ENCODE data around the gene MAP3K1.

MAP3K1 gene

DNA sequence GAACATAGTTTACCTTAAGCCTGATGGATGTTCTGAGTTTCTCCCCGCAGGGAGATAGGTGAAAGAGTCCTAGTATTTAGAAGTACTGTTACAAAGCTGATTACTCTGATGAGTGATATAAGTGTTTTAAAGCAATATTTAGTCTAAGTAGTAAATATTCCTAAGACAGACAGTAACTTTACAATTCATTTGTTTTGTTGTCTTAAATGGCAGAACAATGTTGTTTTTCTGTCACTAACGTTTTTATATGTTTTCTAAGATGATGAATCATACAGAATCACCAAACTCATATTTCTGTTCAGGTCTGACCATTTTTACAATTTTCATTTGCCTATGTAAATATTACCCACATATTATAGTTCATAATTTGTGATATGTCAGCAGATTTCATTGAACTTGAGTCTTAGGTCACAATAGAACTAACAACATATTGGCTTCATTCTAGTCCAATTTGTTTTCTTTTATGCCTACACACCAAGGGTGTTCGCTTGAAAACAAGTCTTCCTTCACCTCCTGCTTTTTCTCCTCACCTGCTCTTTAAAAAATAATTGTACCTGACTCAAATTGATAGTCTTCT is 30.6 kb downstream of the MAP3K1 start:
- no peak for ATAC-seq (ENCODE audit: low read depth)
- Mint-ChIP-seq H3K27me3 (no peaks in the 10 kb centered on the region), H3K27ac (peak overlapping the region; percentile 93), H3K4me1 (peaks cover 62% of the 10 kb centered on the region), H3K9me3 (no peaks in the 10 kb centered on the region), H3K36me3 (peaks cover 9% of the 10 kb centered on the region), H3K4me3 (peak overlapping the region; percentile 56)
- no peak for DNase-seq (ENCODE audit: low spot score in 2 of 2)

DNA sequence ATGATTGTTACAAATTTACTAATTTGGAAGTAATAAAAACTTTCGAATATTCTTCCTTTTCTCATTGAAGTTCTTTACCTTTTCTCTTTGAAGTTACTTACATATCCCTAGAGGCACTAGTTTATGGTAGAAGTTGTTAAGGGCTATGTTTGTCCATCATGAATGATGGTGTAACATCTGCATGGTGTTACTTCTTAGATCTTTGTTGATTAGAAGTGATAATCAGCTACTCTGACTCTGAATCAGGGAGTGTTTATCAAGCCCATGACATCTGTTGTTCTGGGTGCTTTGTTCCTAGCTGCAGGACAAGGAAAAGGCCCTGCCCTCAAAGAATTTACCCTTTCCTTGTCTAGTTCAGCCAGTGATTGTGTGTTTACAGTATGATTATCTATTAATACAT is 32.9 kb downstream of the MAP3K1 start:
- DNase-seq (ENCODE audit: low spot score in 2 of 2) (no peak), ATAC-seq (ENCODE audit: low read depth) (no peak)
- Mint-ChIP-seq H3K4me1 (peaks cover 59% of the 10 kb centered on the region), H3K36me3 (peaks cover 10% of the 10 kb centered on the region), H3K27me3 (no peaks in the 10 kb centered on the region), H3K9me3 (no peaks in the 10 kb centered on the region), H3K27ac (peak overlapping the region; percentile 88), H3K4me3 (peak overlapping the region; percentile 52)

GRCh38 chr5:56849671-56850070 is 34.3 kb downstream of the MAP3K1 start:
- H3K9me3 Mint-ChIP-seq = no peaks in the 10 kb centered on the region
- DNase-seq (ENCODE audit: low spot score in 2 of 2) (no peak), ATAC-seq (ENCODE audit: low read depth) (no peak)
- H3K27ac Mint-ChIP-seq = peak overlapping the region; percentile 88
- peaks cover 13% of the 10 kb centered on the region for H3K36me3 Mint-ChIP-seq
- H3K4me1 Mint-ChIP-seq = peaks cover 57% of the 10 kb centered on the region
- peak overlapping the region; percentile 37 for H3K4me3 Mint-ChIP-seq
- H3K27me3 Mint-ChIP-seq = no peaks in the 10 kb centered on the region

GRCh38 chr5:56850423-56850822 is 35.1 kb downstream of the MAP3K1 start:
- Mint-ChIP-seq H3K4me3 (peak overlapping the region; percentile 37), H3K27ac (peak overlapping the region; percentile 88), H3K4me1 (peaks cover 59% of the 10 kb centered on the region), H3K9me3 (no peaks in the 10 kb centered on the region), H3K27me3 (no peaks in the 10 kb centered on the region), H3K36me3 (peaks cover 13% of the 10 kb centered on the region)
- DNase-seq (ENCODE audit: low spot score in 2 of 2) (no peak), ATAC-seq (ENCODE audit: low read depth) (no peak)

- H3K27ac Mint-ChIP-seq = peak overlapping the region; percentile 81
These were observed 36.1 kb downstream of the MAP3K1 start for GRCh38 chr5:56851258-56851941.

DNA sequence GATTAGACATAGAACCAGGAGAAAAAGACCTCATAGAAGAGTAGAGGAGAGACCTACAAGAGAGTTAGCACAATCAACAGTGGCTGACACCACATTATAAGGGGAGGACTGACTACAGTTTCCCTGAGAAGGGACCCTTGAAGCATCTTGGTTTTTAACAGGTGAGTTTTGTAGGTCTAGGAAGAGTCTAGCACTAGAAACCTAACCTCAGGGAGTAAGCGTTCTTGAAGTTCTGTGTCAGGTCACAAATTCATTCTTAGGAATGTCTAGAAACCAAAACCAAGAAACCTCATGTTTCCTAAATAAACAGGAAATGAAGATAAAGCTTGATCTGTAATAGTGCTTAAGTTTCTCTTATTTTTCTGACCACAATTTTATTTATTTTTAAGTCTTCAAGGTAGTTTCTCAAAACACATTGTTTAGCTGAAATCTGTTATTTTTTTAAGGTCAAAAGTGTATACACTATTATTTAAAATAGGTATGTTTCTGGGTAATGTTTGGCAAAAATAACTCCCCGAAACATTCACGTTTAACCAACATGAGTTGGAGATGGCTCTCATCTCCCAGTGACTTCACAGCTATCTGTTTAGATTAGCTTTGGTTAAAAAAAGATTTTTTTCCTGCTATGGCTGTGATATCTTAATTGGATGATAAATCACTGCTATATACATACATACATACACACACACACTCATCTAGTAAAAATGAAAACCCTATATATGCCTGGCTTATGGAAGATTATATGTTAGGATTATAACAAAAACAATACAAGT is 37.1 kb downstream of the MAP3K1 start:
- DNase-seq (ENCODE audit: low spot score in 2 of 2) (no peak), ATAC-seq (ENCODE audit: low read depth) (no peak)
- peaks cover 12% of the 10 kb centered on the region for H3K36me3 Mint-ChIP-seq
- H3K27me3 Mint-ChIP-seq = no peaks in the 10 kb centered on the region
- peaks cover 52% of the 10 kb centered on the region for H3K4me1 Mint-ChIP-seq
- peak overlapping the region; percentile 58 for H3K4me3 Mint-ChIP-seq
- H3K27ac Mint-ChIP-seq = peak overlapping the region; percentile 81
- no peaks in the 10 kb centered on the region for H3K9me3 Mint-ChIP-seq

More at GRCh38 chr5:56851258-56851941, 36.1 kb downstream of the MAP3K1 start:
- Mint-ChIP-seq H3K27me3 (no peaks in the 10 kb centered on the region), H3K36me3 (peaks cover 11% of the 10 kb centered on the region), H3K9me3 (no peaks in the 10 kb centered on the region), H3K4me3 (peak overlapping the region; percentile 58), H3K4me1 (peaks cover 53% of the 10 kb centered on the region)
- ATAC-seq (ENCODE audit: low read depth) (no peak), DNase-seq (ENCODE audit: low spot score in 2 of 2) (no peak)

GRCh38 chr5:56853698-56854097 is 38.3 kb downstream of the MAP3K1 start:
- Mint-ChIP-seq H3K36me3 (peaks cover 15% of the 10 kb centered on the region), H3K9me3 (no peaks in the 10 kb centered on the region), H3K27ac (peak overlapping the region; percentile 86), H3K27me3 (no peaks in the 10 kb centered on the region), H3K4me1 (peaks cover 50% of the 10 kb centered on the region), H3K4me3 (peak overlapping the region; percentile 71)
- ATAC-seq (ENCODE audit: low read depth) (peak; percentile 79), DNase-seq (ENCODE audit: low spot score in 2 of 2) (no peak)

GRCh38 chr5:56854920-56855319 is 39.6 kb downstream of the MAP3K1 start:
- peaks cover 42% of the 10 kb centered on the region for H3K4me1 Mint-ChIP-seq
- H3K4me3 Mint-ChIP-seq = peak overlapping the region; percentile 77

DNA sequence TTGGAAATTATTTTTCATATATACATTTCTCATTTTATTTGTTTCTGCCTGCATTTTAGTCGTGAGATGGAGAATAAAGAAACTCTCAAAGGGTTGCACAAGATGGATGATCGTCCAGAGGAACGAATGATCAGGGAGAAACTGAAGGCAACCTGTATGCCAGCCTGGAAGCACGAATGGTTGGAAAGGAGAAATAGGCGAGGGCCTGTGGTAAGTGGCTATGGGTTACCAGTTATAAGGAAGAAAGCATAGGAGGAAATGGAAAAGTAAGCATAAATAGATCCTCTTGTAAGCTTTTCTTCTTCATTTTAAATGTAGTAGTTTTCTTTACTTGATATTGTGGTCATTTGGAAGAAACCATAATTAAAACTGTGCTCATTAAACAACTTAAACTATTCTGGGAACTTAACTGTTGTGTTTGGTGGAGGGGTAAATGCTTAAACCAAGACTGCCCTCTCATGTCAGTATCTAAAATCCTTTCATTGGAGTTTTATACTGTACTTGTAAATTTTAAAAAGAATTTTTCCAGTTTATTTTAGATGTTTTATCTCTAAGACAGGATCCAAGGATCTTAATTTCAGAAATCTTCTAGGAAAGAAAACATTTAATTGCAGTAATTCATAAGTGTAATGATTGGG is 41.3 kb downstream of the MAP3K1 start:
- Mint-ChIP-seq H3K27me3 (no peaks in the 10 kb centered on the region), H3K4me3 (peak overlapping the region; percentile 16), H3K9me3 (no peaks in the 10 kb centered on the region), H3K4me1 (peaks cover 34% of the 10 kb centered on the region), H3K36me3 (peaks cover 17% of the 10 kb centered on the region), H3K27ac (peak overlapping the region; percentile 92)
- ATAC-seq (ENCODE audit: low read depth) (no peak), DNase-seq (ENCODE audit: low spot score in 2 of 2) (no peak)

More at GRCh38 chr5:56854920-56855319, 39.6 kb downstream of the MAP3K1 start:
- H3K27ac Mint-ChIP-seq = peak overlapping the region; percentile 92
- DNase-seq (ENCODE audit: low spot score in 2 of 2) = no peak
- ATAC-seq (ENCODE audit: low read depth) = no peak
- H3K9me3 Mint-ChIP-seq = no peaks in the 10 kb centered on the region
- H3K36me3 Mint-ChIP-seq = peaks cover 15% of the 10 kb centered on the region
- no peaks in the 10 kb centered on the region for H3K27me3 Mint-ChIP-seq

DNA sequence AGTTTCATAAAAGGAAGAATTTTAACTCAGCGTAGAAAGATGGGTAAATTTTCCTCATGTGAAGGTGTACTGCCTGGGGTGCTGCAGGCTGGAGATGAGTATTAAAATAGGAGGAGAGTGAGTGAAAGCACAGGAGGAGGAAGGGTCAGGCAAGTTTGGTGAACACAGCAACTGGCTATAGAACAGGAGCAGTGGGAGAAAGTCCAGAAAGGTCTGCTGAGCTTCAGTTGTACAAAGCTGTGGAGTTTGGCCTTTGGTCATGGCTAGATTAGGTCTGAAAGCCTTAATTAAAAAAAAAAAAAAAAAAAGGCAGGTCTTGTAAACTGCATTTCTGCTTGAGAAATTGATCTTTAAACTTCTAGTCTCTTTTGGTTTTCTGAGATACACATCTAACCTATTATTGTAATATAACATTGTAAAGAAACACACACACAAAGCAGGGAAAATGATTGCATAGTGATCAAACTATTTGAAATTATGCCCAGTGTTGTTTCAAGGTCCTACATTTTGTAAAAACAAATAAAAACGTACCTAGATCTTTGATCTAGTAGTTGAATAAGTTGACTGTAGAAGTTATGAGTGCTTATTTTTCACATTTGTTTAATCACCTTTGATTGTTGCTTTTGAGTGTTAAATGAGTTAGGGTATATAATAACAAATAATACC is 43.6 kb downstream of the MAP3K1 start:
- Mint-ChIP-seq H3K27me3 (no peaks in the 10 kb centered on the region), H3K9me3 (no peaks in the 10 kb centered on the region), H3K27ac (peak overlapping the region; percentile 9), H3K4me3 (no peak overlapping the region), H3K36me3 (peaks cover 20% of the 10 kb centered on the region), H3K4me1 (peaks cover 22% of the 10 kb centered on the region)
- ATAC-seq (ENCODE audit: low read depth) (no peak), DNase-seq (ENCODE audit: low spot score in 2 of 2) (no peak)

- no peak for DNase-seq (ENCODE audit: low spot score in 2 of 2)
- peaks cover 22% of the 10 kb centered on the region for H3K36me3 Mint-ChIP-seq
These were observed 46.6 kb downstream of the MAP3K1 start for GRCh38 chr5:56861893-56862485.

GRCh38 chr5:56862909-56863308 is 47.6 kb downstream of the MAP3K1 start:
- peaks cover 6% of the 10 kb centered on the region for H3K4me1 Mint-ChIP-seq
- H3K36me3 Mint-ChIP-seq = peaks cover 22% of the 10 kb centered on the region
- no peak overlapping the region for H3K4me3 Mint-ChIP-seq
- no peaks in the 10 kb centered on the region for H3K9me3 Mint-ChIP-seq
- ATAC-seq (ENCODE audit: low read depth) (peak; percentile 75), DNase-seq (ENCODE audit: low spot score in 2 of 2) (no peak)
- H3K27me3 Mint-ChIP-seq = no peaks in the 10 kb centered on the region
- no peak overlapping the region for H3K27ac Mint-ChIP-seq

More at GRCh38 chr5:56861893-56862485, 46.6 kb downstream of the MAP3K1 start:
- Mint-ChIP-seq H3K27me3 (no peaks in the 10 kb centered on the region), H3K4me1 (peaks cover 6% of the 10 kb centered on the region), H3K9me3 (no peaks in the 10 kb centered on the region), H3K27ac (no peak overlapping the region), H3K4me3 (no peak overlapping the region)
- no peak for ATAC-seq (ENCODE audit: low read depth)

GRCh38 chr5:56871777-56872176 is 56.4 kb downstream of the MAP3K1 start:
- DNase-seq (ENCODE audit: low spot score in 2 of 2) (no peak), ATAC-seq (ENCODE audit: low read depth) (peak; percentile 45)
- H3K36me3 Mint-ChIP-seq = peaks cover 32% of the 10 kb centered on the region
- no peaks in the 10 kb centered on the region for H3K27me3 Mint-ChIP-seq
- H3K27ac Mint-ChIP-seq = peak overlapping the region; percentile 62
- peaks cover 16% of the 10 kb centered on the region for H3K4me1 Mint-ChIP-seq
- H3K4me3 Mint-ChIP-seq = no peak overlapping the region
- H3K9me3 Mint-ChIP-seq = no peaks in the 10 kb centered on the region
